PC-9 (cell line): ENCODE data around the gene SCN3A. TPM values are rescaled to one million over a fixed set of nuclear protein-coding genes. Genes with fewer than 3 reads are reported as not detected.

ENCODE experiments used
- BruUV-seq: library from RNA; stranded (reverse); fragments of 400-500 nt; replicated peaks from 2 replicates; lab custom pipeline; 2021; lab: Mats Ljungman, UMichigan
- CTCF ChIA-PET: fragments of 300-600 bp; sonication (Branson Sonifier 250); formaldehyde crosslinking; loops from one replicate; lab custom pipeline; 2022; ENCODE audit warnings: antibody characterized with exemption; lab: Charles Lee
- POLR2A ChIA-PET: fragments of 300-600 bp; sonication (Branson Sonifier 250); formaldehyde crosslinking; loops from one replicate; lab custom pipeline; 2022; ENCODE audit warnings: antibody characterized with exemption; ENCODE audit not compliant: unreplicated experiment; lab: Charles Lee
- DNase-seq, 2 experiments: peaks; one replicate each; pipeline versions ENCODE4 v3.0.0 to v3.0.0-alpha.2; 2015 to 2022; ENCODE audit warnings: mixed read lengths in 1 of 2
- H2AFZ ChIP-seq: fragments of 200-600 bp; sonication (generic); 2 replicates; pipeline ENCODE4 v1.8.1; 2017; ENCODE audit warnings: antibody characterized with exemption
- H3F3A ChIP-seq: fragments of 200-600 bp; sonication (generic); 2 replicates; pipeline ENCODE4 v1.8.1; 2017; ENCODE audit warnings: antibody characterized with exemption, mild to moderate bottlenecking, low read depth; ENCODE audit not compliant: insufficient read depth
- H3K27ac ChIP-seq: fragments of 200-600 bp; sonication (generic); 2 replicates; pipeline ENCODE4 v1.6.1; 2016; ENCODE audit warnings: mixed run types
- H3K27me3 ChIP-seq: fragments of 200-600 bp; sonication (generic); 2 replicates; pipeline ENCODE4 v1.6.1; 2016; ENCODE audit warnings: low read depth, mixed run types; ENCODE audit not compliant: insufficient read depth
- H3K36me3 ChIP-seq: fragments of 200-600 bp; sonication (generic); 2 replicates; pipeline ENCODE4 v1.6.1; 2016; ENCODE audit warnings: low read depth, mixed run types
- H3K4me1 ChIP-seq: fragments of 200-600 bp; sonication (generic); replicated peaks from 2 replicates; pipeline ENCODE4 v1.6.1; 2016; ENCODE audit warnings: mixed run types; ENCODE audit not compliant: insufficient read depth
- H3K4me2 ChIP-seq: fragments of 200-600 bp; sonication (generic); 2 replicates; pipeline ENCODE4 v1.6.1; 2017; ENCODE audit warnings: mixed run types
- H3K4me3 ChIP-seq: fragments of 200-600 bp; sonication (generic); 2 replicates; pipeline ENCODE4 v1.6.1; 2016; ENCODE audit warnings: mixed run types
- H3K79me2 ChIP-seq: fragments of 200-600 bp; sonication (generic); 2 replicates; pipeline ENCODE4 v1.6.1; 2017; ENCODE audit warnings: low read depth, mixed run types
- H3K9me2 ChIP-seq: fragments of 200-600 bp; sonication (generic); 2 replicates; pipeline ENCODE4 v1.8.1; 2017; ENCODE audit warnings: mild to moderate bottlenecking; ENCODE audit not compliant: insufficient read depth
- H3K9me3 ChIP-seq: fragments of 200-600 bp; sonication (generic); 2 replicates; pipeline ENCODE4 v1.8.1; 2016; ENCODE audit warnings: low read depth; ENCODE audit not compliant: insufficient read depth
- H4K20me1 ChIP-seq: fragments of 200-600 bp; sonication (generic); 2 replicates; pipeline ENCODE4 v1.8.1; 2017; ENCODE audit not compliant: insufficient read depth
- CTCF ChIP-seq: fragments of 200-600 bp; sonication (generic); conservative IDR thresholded peaks from 2 replicates; pipeline ENCODE4 v1.6.1; 2017; ENCODE audit warnings: mixed run types, antibody characterized with exemption, mild to moderate bottlenecking, moderate library complexity
- EZH2 ChIP-seq: fragments of 200-600 bp; sonication (generic); IDR thresholded peaks from 2 replicates; pipeline ENCODE4 v1.8.0; 2017; ENCODE audit warnings: antibody characterized with exemption, low read depth
- intact Hi-C: fragments of 100-400 bp; cut with micrococcal nuclease; formaldehyde crosslinking; loops from one replicate; pipeline ENCODE4 v1.10.0; 2022; ENCODE audit not compliant: unreplicated experiment
- total RNA-seq: library from RNA; stranded (reverse); gene quantifications from 2 replicates; pipeline ENCODE4 v1.2.3, GENCODE V29; 2021

SCN3A gene
- total RNA-seq, 1 experiment from 2014 or later, result not detected

GRCh38 chr2:165064743-165065142 lies 139.1 kb downstream of the SCN3A start:
- POLR2A ChIA-PET, result no interaction called here
- H3K9me2 ChIP-seq, result no peaks in the 10 kb centered on the region
- BruUV-seq, result no TSS peak
- CTCF ChIA-PET, result no interaction called here
- no peaks in the 10 kb centered on the region for H3F3A ChIP-seq
- no peaks in the 10 kb centered on the region for H3K79me2 ChIP-seq
- no peak overlapping the region for H3K4me3 ChIP-seq
- no peak overlapping the region for H3K4me2 ChIP-seq
- intact Hi-C loops, result no loop called here
- H3K9me3 ChIP-seq, result no peaks in the 10 kb centered on the region
- no peaks in the 10 kb centered on the region for H3K4me1 ChIP-seq
- H3K27me3 ChIP-seq, result no peaks in the 10 kb centered on the region
- H4K20me1 ChIP-seq, result no peaks in the 10 kb centered on the region
- DNase-seq, result no peak
- TF ChIP-seq EZH2, result no peak
- no peak for TF ChIP-seq CTCF
- H2AFZ ChIP-seq, result no peak overlapping the region
- no peaks in the 10 kb centered on the region for H3K36me3 ChIP-seq
- H3K27ac ChIP-seq, result no peak overlapping the region

- H3K9me3 ChIP-seq, result no peaks in the 10 kb centered on the region
- H3F3A ChIP-seq, result no peaks in the 10 kb centered on the region
- H3K4me1 ChIP-seq, result no peaks in the 10 kb centered on the region
- no peaks in the 10 kb centered on the region for H3K27me3 ChIP-seq
- BruUV-seq, result no TSS peak
- H3K9me2 ChIP-seq, result no peaks in the 10 kb centered on the region
- H3K36me3 ChIP-seq, result no peaks in the 10 kb centered on the region
- H4K20me1 ChIP-seq, result no peaks in the 10 kb centered on the region
- DNase-seq, result no peak
- ChIA-PET POLR2A (no interaction called here), CTCF (no interaction called here)
- no peaks in the 10 kb centered on the region for H3K79me2 ChIP-seq
- H3K27ac ChIP-seq, result no peak overlapping the region
- no peak overlapping the region for H3K4me2 ChIP-seq
- no peak overlapping the region for H2AFZ ChIP-seq
- no peak overlapping the region for H3K4me3 ChIP-seq
- intact Hi-C loops, result no loop called here
- TF ChIP-seq EZH2 (no peak), CTCF (no peak)
These were observed 143.4 kb downstream of the SCN3A start for GRCh38 chr2:165060411-165060810.

- H3K9me2 ChIP-seq, result no peaks in the 10 kb centered on the region
- BruUV-seq, result no TSS peak
- no peaks in the 10 kb centered on the region for H3K27me3 ChIP-seq
- H3K4me2 ChIP-seq, result no peak overlapping the region
- no peak for TF ChIP-seq CTCF
- no peaks in the 10 kb centered on the region for H3F3A ChIP-seq
- H3K4me3 ChIP-seq, result no peak overlapping the region
- H4K20me1 ChIP-seq, result no peaks in the 10 kb centered on the region
- ChIA-PET CTCF (no interaction called here), POLR2A (no interaction called here)
- DNase-seq, result no peak
- H3K27ac ChIP-seq, result no peak overlapping the region
- no peaks in the 10 kb centered on the region for H3K79me2 ChIP-seq
- H3K36me3 ChIP-seq, result no peaks in the 10 kb centered on the region
- intact Hi-C loops, result no loop called here
- H2AFZ ChIP-seq, result no peak overlapping the region
- H3K9me3 ChIP-seq, result no peaks in the 10 kb centered on the region
- no peaks in the 10 kb centered on the region for H3K4me1 ChIP-seq
These were observed 145.2 kb downstream of the SCN3A start for GRCh38 chr2:165058476-165059265.
